ENCODE measurements around the gene CUEDC1.

DNA sequence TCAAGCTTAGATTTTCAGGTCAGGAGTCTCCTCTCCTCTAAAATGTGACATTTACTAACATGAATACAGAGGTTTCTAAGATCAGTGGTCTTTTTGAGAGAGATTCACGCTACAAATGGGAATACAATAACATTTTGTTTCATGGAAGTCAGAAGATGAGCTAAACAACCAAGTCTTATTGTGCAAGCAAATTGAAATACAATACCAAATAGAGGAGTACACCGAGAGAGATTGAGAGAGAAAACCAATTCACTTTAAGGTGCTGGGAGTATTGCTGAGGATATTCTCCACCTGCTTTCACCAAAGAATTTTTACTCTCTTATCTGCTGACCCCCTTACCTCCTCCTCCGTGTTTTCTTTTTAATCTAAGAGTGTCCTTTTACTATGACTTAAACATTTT lies 21.4 kb upstream of the CUEDC1 start:
- TF ChIP-seq EZH2 (IDR thresholded peaks at IDR 0.05; ENCODE audit: insufficient read depth, poor library complexity, severe bottlenecking), result no peak
- no peak for TF ChIP-seq EZH2phosphoT487 (IDR thresholded peaks at IDR 0.05; ENCODE audit: insufficient read depth, low read depth)
